Right atrium auricular region (tissue), 2 donors: ENCODE measurements around the gene ACAT2. TPM values are rescaled to one million over a fixed set of nuclear protein-coding genes. Genes with fewer than 3 reads are reported as not detected.
"Not testable (repeated sequence)": the region's sequence is repeated elsewhere in the genome, so short reads cannot be mapped to it uniquely, and the experiment has no call there.

Experiments
- DNase-seq: peaks from one replicate; pipeline ENCODE4 v3.0.0-alpha.2; 2019; ENCODE audit warnings: low spot score
- H3K27ac ChIP-seq, 2 donors: fragments of 200-600 bp; sonication (generic); 1 replicate in 1 of 2; 2 replicates in 1 of 2; pipeline ENCODE4 v1.5.1; 2016 to 2019
- H3K27me3 ChIP-seq, 2 donors: fragments of 200-600 bp; sonication (generic); one replicate each; pipeline versions ENCODE4 v1.5.1 to v1.6.0; 2017 to 2019
- H3K36me3 ChIP-seq: fragments of 200-600 bp; sonication (generic); one replicate; pipeline ENCODE4 v1.5.1; 2016
- H3K4me1 ChIP-seq, 2 donors: fragments of 200-600 bp; sonication (generic); one replicate each; pipeline versions ENCODE4 v1.5.1 to v1.6.0; 2017 to 2019
- H3K4me3 ChIP-seq, 2 donors: fragments of 200-600 bp; sonication (generic); 1 replicate in 1 of 2; 2 replicates in 1 of 2; pipeline ENCODE4 v1.5.1; 2017 to 2019; ENCODE audit warnings: mild to moderate bottlenecking in 1 of 2, moderate library complexity in 1 of 2
- H3K9me3 ChIP-seq, 2 donors: fragments of 200-600 bp; sonication (generic); one replicate each; pipeline ENCODE4 v1.5.1; 2019
- CTCF ChIP-seq, 2 donors: fragments of 200-600 bp; sonication (generic); IDR thresholded peaks; one replicate each; pipeline ENCODE4 v1.5.1; 2019; ENCODE audit warnings: antibody characterized with exemption in 2 of 2
- total RNA-seq, 2 donors: library from RNA; depleted of rRNA; stranded (reverse); fragments of >200 nt; gene quantifications; one replicate each; pipeline ENCODE4 v1.1.0, GENCODE V29; 2016

Gene ACAT2
- total RNA-seq, 2 donors from 2014 or later: 1.5 to 1.6 TPM

GRCh38 chr6:159823953-159824352 lies 62.1 kb downstream of the ACAT2 start:
- Histone ChIP-seq H3K27ac (no peak overlapping the region), H3K9me3 (no peaks in the 10 kb centered on the region), H3K4me1 (no peaks in the 10 kb centered on the region), H3K27me3 (no peaks in the 10 kb centered on the region), H3K4me3 (no peak overlapping the region), H3K36me3 (no peaks in the 10 kb centered on the region)
- TF ChIP-seq CTCF (IDR thresholded peaks at IDR 0.05): no peak
- DNase-seq: no peak

- DNase-seq, H3K4me3 ChIP-seq, H3K4me1 ChIP-seq, H3K27me3 ChIP-seq, H3K36me3 ChIP-seq, H3K9me3 ChIP-seq, H3K27ac ChIP-seq: not testable (repeated sequence)
Observed at GRCh38 chr6:159824690-159825089, 62.8 kb downstream of the ACAT2 start.

DNA sequence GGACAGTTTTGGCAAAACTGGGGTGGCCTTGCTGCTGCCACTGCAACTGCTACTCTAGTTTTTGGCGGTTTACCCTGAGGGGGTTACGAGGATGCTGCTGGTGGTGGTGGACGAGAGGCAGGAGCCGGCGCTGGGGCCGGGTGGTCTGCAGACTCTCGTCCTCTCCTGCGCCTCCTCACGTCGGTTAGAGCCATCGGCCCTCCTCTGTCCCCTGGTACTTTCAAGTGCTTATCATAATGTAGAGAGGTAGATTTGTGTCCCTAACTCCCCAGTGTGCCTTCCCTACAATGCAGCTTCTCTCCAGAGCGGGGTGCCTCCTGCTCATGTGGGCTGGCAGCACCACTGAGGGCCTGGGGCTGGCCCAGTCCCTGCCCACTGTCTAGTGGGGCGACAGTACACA lies 64.2 kb downstream of the ACAT2 start:
- Histone ChIP-seq H3K27me3 (no peaks in the 10 kb centered on the region), H3K9me3 (no peaks in the 10 kb centered on the region), H3K36me3 (no peaks in the 10 kb centered on the region), H3K4me3 (no peak overlapping the region), H3K27ac (no peak overlapping the region), H3K4me1 (peaks cover 0 to 7% of the 10 kb centered on the region in 2 donors)
- TF ChIP-seq CTCF (IDR thresholded peaks at IDR 0.05): no peak
- DNase-seq: no peak

DNA sequence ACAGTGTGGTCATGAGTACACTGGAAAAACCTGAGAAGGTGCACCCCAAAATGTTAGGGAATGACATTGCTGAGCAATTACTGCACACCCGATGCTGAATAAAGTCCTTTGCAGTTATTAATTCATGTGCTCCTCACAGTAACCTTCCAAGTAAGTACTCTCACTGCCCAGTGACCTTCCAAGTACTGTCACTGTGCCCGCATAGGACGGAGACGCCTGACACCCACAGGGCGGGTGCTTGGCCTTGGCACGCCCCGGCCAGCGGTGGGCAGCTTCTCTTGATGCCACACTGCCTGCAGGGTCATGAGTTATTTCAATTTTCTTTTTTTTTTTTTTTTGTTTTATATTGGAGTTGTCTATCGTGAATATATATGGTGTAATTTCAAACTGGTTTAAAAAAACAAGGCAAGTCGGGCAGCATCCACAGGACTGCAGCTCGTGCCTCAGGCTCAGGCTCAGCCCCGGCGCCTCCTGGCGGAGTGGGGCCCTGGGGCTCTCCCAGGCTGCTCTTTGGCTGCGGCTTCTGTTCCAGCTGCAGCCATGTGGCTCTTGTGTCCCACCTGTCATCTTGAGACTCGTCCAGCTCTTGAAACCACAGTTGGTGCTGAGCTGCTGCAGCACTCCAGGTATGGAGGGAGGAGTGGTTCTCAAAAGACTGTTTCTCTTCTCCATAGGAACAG lies 65.3 kb downstream of the ACAT2 start:
- no peak for DNase-seq
- Histone ChIP-seq H3K4me3 (no peak overlapping the region), H3K4me1 (peaks cover 0 to 15% of the 10 kb centered on the region in 2 donors), H3K9me3 (no peaks in the 10 kb centered on the region), H3K36me3 (no peaks in the 10 kb centered on the region), H3K27ac (no peak overlapping the region), H3K27me3 (no peaks in the 10 kb centered on the region)
- no peak for TF ChIP-seq CTCF (IDR thresholded peaks at IDR 0.05)

GRCh38 chr6:159828074-159828473 lies 66.2 kb downstream of the ACAT2 start:
- H3K36me3 ChIP-seq: no peaks in the 10 kb centered on the region
- TF ChIP-seq CTCF (IDR thresholded peaks at IDR 0.05): no peak
- no peaks in the 10 kb centered on the region for H3K9me3 ChIP-seq
- no peak overlapping the region for H3K27ac ChIP-seq
- H3K27me3 ChIP-seq: no peaks in the 10 kb centered on the region
- H3K4me3 ChIP-seq: no peak overlapping the region
- peaks cover 0 to 15% of the 10 kb centered on the region in 2 donors for H3K4me1 ChIP-seq
- no peak for DNase-seq

Other genes starting within 250 kb of the ACAT2 start
- gene SOD2, start 68.8 kb upstream of the ACAT2 start, total RNA-seq: 100 to 1,000 TPM; 243 to 555 TPM
- gene WTAP, start 34.5 kb upstream of the ACAT2 start, total RNA-seq: 10 to 100 TPM; 43.4 to 45.3 TPM
- gene TCP1, start 27.6 kb downstream of the ACAT2 start, total RNA-seq: 100 to 1,000 TPM; 101 to 102 TPM
- 10 to 100 TPM; 62.3 to 66.0 TPM for gene MRPL18, start 28.4 kb downstream of the ACAT2 start, total RNA-seq
- under 1 TPM in 1 of 2 donors, not detected in 1; 0.33 TPM for gene PNLDC1, start 38.2 kb downstream of the ACAT2 start, total RNA-seq
- not detected for gene MAS1, start 128.9 kb downstream of the ACAT2 start, total RNA-seq
- gene IGF2R, start 207.0 kb downstream of the ACAT2 start, total RNA-seq: 10 to 100 TPM; 47.9 to 48.9 TPM